Muscle layer of colon (tissue), 2 donors: Measurements from ENCODE around the gene MED22.
"Not testable (repeated sequence)": the region's sequence is repeated elsewhere in the genome, so short reads cannot be mapped to it uniquely, and the experiment has no call there.

Source experiments
- H3K27ac ChIP-seq: one replicate; pipeline ENCODE4 v1.7.0; 2013; ENCODE audit warnings: low read depth, mild to moderate bottlenecking, low read length, moderate library complexity
- H3K27me3 ChIP-seq, 2 donors: one replicate each; pipeline ENCODE4 v1.7.0; 2013; ENCODE audit warnings: low read length in 2 of 2, mild to moderate bottlenecking in 2 of 2; ENCODE audit not compliant: insufficient read depth in 2 of 2, control insufficient read depth in 1 of 2
- H3K36me3 ChIP-seq: one replicate; pipeline ENCODE4 v1.7.0; 2013; ENCODE audit warnings: mild to moderate bottlenecking, low read length; ENCODE audit not compliant: insufficient read depth
- H3K4me1 ChIP-seq: one replicate; pipeline ENCODE4 v1.7.0; 2013; ENCODE audit warnings: mild to moderate bottlenecking, low read length; ENCODE audit not compliant: insufficient read depth
- H3K4me3 ChIP-seq, 2 donors: one replicate each; pipeline ENCODE4 v1.7.0; 2013; ENCODE audit warnings: low read length in 2 of 2, low read depth in 1 of 2, mild to moderate bottlenecking in 1 of 2, moderate library complexity in 1 of 2
- H3K9ac ChIP-seq: one replicate; pipeline ENCODE4 v1.7.0; 2013; ENCODE audit warnings: low read length
- H3K9me3 ChIP-seq: one replicate; pipeline ENCODE4 v1.7.0; 2013; ENCODE audit warnings: mild to moderate bottlenecking, low read length
- donor health status: abdominal sarcoma.
- donor health status: Adenocarcinoma of cecum.

Gene MED22

DNA sequence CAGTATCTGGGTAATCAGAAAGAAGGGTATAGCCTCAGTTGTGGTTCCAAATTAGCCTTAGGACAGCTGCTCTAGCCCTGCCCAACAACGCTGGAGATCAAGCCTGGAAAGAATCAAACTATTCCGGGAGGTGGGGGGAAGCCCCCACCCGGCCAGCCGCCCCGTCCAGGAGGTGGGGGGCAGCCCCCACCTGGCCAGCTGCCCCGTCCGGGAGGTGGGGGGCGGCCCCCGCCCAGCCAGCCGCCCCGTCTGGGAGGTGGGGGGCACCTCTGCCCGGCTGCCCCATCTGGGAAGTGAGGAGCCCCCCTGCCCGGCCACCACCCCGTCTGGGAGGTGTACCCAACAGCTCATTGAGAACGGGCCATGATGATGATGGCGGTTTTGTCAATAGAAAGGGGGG is 47.9 kb downstream of the MED22 start:
- not testable (repeated sequence) for H3K27me3 ChIP-seq, H3K9ac ChIP-seq, H3K4me1 ChIP-seq, H3K27ac ChIP-seq, H3K36me3 ChIP-seq, H3K4me3 ChIP-seq, H3K9me3 ChIP-seq

DNA sequence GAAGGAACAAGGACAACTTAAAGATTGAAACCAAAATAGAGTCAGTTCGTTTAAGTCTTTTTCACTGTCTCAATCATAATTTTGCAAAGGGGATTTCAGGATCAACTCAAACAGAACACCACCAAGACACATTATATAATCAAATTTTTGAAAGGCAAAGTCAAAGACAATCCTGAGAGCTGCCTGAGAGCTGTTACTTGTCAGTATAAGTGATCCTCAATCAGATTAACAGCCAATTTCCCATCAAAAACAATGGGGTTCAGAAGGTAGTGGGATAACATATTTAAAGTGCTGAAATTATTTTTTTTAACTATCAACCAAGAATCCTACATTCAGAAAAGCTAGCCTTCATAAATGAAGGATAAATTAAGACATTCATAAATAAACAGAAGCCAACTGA is 53.7 kb downstream of the MED22 start:
- Histone ChIP-seq H3K9me3 (no peaks in the 10 kb centered on the region), H3K4me1 (no peaks in the 10 kb centered on the region), H3K27me3 (no peaks in the 10 kb centered on the region), H3K4me3 (no peak overlapping the region), H3K9ac (no peak overlapping the region), H3K27ac (no peak overlapping the region), H3K36me3 (no peaks in the 10 kb centered on the region)

DNA sequence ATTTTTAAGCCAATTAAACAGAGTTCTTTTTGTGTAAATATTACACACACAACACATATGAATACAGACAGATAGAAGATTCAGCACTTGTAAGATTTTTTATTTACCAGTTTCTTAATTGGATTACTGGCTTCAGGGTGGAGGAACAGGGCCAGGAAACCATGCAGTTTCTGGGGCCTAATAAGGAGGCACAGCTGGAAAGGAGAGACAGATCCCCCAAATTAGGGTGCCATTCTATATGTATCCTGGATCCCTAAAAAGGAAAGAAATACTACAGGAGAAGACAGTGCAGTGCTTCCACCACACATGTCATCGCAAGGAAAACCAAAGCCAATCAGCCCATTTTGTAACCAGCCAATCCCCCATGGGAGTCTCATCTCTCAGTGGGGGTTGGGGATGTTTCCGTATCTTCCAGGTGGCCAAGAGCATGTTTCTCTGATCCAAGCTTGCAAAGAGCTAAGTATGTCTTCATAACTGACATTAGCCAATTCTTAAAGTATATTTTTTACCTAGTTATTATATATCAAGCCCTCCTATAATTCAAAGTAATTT is 57.1 kb downstream of the MED22 start:
- no peaks in the 10 kb centered on the region for H3K27me3 ChIP-seq
- no peak overlapping the region for H3K27ac ChIP-seq
- no peaks in the 10 kb centered on the region for H3K4me1 ChIP-seq
- H3K36me3 ChIP-seq = no peaks in the 10 kb centered on the region
- H3K4me3 ChIP-seq = no peak overlapping the region
- no peak overlapping the region for H3K9ac ChIP-seq
- no peaks in the 10 kb centered on the region for H3K9me3 ChIP-seq
